Cardiac muscle cell (in vitro differentiated cells and primary cell): ENCODE results near the gene SCGB3A1. TPM values are rescaled to one million over a fixed set of nuclear protein-coding genes. Genes with fewer than 3 reads are reported as not detected.

Experiments used
- DNase-seq, 2 donors: peaks; one replicate each; pipeline versions ENCODE4 v3.0.0 to v3.0.0-alpha.2; 2010 to 2017; ENCODE audit warnings: low read depth in 1 of 2, low spot score in 1 of 2
- H3K27ac ChIP-seq: fragments of 200-600 bp; sonication (generic); 2 replicates; pipeline ENCODE4 v1.5.1; 2016
- H3K27me3 ChIP-seq: fragments of 200-600 bp; sonication (generic); 2 replicates; pipeline ENCODE4 v1.6.0; 2016; ENCODE audit warnings: control low read depth
- H3K36me3 ChIP-seq: fragments of 200-600 bp; sonication (generic); 2 replicates; pipeline ENCODE4 v1.5.1; 2016; ENCODE audit warnings: control low read depth
- H3K4me1 ChIP-seq: fragments of 200-600 bp; sonication (generic); 2 replicates; pipeline ENCODE4 v1.8.1; 2017; ENCODE audit warnings: low read depth, mild to moderate bottlenecking, mixed run types
- H3K4me3 ChIP-seq: fragments of 200-600 bp; sonication (generic); 2 replicates; pipeline ENCODE4 v1.5.1; 2016; ENCODE audit warnings: mild to moderate bottlenecking
- H3K9me3 ChIP-seq: fragments of 200-600 bp; sonication (generic); 2 replicates; pipeline ENCODE4 v1.5.1; 2017; ENCODE audit warnings: low read depth, mild to moderate bottlenecking, control low read depth
- polyA plus RNA-seq: library from polyadenylated mRNA; unstranded; fragments of >200 nt; fragmentation: Nextera tagmentation; extraction: Ambion mirVana; gene quantifications from 2 replicates; pipeline ENCODE4 v1.2.1, GENCODE V29; 2016
- total RNA-seq: library from RNA; depleted of rRNA; stranded (reverse); fragments of >200 nt; gene quantifications from 2 replicates; pipeline ENCODE4 v1.2.3, GENCODE V29; 2016
- TF ChIP-seq, protein P1 (sequence below): IDR thresholded peaks from 2 replicates; pipeline ENCODE4 v1.5.1; 2012; ENCODE audit warnings: low read depth, mild to moderate bottlenecking, low read length

Gene SCGB3A1
- total and polyA plus RNA-seq, 2 experiments from 2014 or later: 0.56 TPM; not detected in 1

DNA sequence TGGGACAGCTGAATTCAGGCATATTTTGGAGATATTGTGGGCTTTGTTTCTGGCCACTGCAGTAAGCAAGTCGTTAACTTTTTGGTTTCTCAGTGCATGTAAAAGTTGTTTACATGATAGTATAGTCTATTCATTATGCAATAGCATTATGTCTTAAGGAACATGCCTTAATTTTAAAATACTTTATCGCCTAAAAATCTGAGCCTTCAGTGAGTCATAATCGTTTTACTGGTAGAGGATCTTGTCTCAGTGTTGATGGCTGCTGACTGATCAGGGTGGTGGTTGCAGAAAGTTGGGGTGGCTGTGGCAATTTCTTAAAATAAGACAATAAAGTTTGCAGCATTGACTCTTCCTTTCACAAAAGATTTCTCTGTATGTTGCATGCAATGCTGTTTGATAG, 5.1 kb downstream of the SCGB3A1 start:
- TF ChIP-seq, protein P1, sequence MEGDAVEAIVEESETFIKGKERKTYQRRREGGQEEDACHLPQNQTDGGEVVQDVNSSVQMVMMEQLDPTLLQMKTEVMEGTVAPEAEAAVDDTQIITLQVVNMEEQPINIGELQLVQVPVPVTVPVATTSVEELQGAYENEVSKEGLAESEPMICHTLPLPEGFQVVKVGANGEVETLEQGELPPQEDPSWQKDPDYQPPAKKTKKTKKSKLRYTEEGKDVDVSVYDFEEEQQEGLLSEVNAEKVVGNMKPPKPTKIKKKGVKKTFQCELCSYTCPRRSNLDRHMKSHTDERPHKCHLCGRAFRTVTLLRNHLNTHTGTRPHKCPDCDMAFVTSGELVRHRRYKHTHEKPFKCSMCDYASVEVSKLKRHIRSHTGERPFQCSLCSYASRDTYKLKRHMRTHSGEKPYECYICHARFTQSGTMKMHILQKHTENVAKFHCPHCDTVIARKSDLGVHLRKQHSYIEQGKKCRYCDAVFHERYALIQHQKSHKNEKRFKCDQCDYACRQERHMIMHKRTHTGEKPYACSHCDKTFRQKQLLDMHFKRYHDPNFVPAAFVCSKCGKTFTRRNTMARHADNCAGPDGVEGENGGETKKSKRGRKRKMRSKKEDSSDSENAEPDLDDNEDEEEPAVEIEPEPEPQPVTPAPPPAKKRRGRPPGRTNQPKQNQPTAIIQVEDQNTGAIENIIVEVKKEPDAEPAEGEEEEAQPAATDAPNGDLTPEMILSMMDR: no peak
- no peak overlapping the region for H3K4me3 ChIP-seq
- peaks cover 51% of the 10 kb centered on the region for H3K27me3 ChIP-seq
- H3K27ac ChIP-seq: no peak overlapping the region
- no peaks in the 10 kb centered on the region for H3K9me3 ChIP-seq
- no peaks in the 10 kb centered on the region for H3K36me3 ChIP-seq
- DNase-seq: no peak
- peaks cover 6% of the 10 kb centered on the region for H3K4me1 ChIP-seq

DNA sequence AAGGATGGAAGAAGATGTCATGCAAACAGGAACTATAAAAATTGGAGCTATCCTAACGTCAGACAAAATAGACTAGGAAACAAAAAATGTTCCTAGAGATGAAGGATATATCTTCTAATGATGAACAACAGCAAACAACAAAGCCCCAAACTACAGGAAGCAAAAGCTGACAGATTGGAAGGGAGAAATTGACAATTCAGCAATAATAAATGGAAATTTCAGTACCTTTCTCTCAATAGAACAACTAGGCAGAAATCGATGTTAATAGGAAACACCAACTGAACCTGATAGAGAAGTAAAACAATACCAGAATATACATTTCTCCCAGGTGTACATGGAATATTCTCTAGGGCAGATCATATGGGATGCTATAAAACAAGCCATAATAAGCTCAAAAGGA, 7.6 kb downstream of the SCGB3A1 start:
- H3K9me3 ChIP-seq: no peaks in the 10 kb centered on the region
- DNase-seq: no peak
- no peak overlapping the region for H3K4me3 ChIP-seq
- no peaks in the 10 kb centered on the region for H3K4me1 ChIP-seq
- TF ChIP-seq, protein P1: no peak
- H3K27ac ChIP-seq: no peak overlapping the region
- H3K36me3 ChIP-seq: no peaks in the 10 kb centered on the region
- peaks cover 26% of the 10 kb centered on the region for H3K27me3 ChIP-seq

DNA sequence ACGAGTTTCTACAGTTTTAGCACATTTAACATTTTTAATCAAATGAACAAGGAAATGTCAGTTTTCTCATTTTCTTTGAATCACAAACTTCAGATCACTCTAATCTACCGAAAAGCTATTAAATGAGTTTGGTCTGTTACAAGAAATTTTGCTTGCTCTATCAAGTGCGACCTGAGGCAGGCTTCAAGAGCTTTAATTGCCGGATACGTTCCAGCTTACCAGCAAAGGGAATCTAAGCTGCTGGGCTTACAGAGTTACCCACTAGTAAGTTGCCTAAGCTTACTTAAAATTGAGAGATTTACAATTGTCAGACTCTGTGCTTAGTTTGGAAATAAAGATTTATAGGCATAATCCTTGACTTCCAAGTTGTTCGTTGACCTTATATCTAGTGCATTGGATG, 10.6 kb downstream of the SCGB3A1 start:
- Histone ChIP-seq H3K4me3 (no peak overlapping the region), H3K4me1 (no peaks in the 10 kb centered on the region), H3K27me3 (no peaks in the 10 kb centered on the region), H3K27ac (peak overlapping the region; percentile 30), H3K9me3 (no peaks in the 10 kb centered on the region), H3K36me3 (peaks cover 9% of the 10 kb centered on the region)
- TF ChIP-seq, protein P1: no peak
- DNase-seq: no peak

DNA sequence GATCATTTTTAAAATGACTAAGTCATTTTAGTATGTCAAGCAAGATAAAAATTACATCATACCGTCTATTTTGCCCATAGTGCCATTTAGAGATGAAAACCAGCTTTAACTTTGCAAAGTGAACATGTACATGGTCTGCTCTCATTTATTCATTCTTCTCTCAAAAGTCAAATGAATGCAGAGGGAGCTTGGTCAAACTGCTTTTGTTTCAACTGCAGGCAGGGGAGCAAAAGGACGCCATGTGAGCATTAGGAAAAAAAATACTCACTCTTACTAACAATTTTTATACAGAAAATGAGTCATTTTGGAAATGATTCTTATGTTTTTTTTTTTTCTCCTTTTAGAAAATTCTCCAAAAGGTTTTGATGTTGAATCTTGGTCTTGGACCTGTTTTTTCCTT, 15.7 kb downstream of the SCGB3A1 start:
- no peaks in the 10 kb centered on the region for H3K4me1 ChIP-seq
- H3K9me3 ChIP-seq: no peaks in the 10 kb centered on the region
- no peak overlapping the region for H3K27ac ChIP-seq
- TF ChIP-seq, protein P1: no peak
- H3K4me3 ChIP-seq: no peak overlapping the region
- H3K27me3 ChIP-seq: no peaks in the 10 kb centered on the region
- H3K36me3 ChIP-seq: peaks cover 41% of the 10 kb centered on the region
- DNase-seq: peak in 1 of 2 donors; percentile 23

DNA sequence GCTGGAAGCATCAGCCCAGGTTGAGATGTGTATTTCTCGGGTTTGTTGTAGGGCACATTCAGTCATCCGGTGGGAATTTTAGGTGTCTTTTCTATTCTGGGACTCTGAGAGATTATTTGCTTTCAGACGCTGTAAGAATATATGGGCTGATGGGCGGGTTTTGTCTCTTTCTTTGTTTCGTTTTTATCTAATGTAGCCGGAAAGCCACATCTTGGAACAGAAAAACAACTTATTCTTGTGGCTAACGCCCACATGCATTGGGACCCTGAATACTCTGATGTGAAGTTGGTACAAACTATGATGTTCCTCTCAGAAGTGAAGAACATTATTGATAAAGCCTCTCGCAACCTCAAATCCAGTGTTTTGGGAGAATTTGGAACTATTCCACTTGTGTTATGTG, 22.4 kb downstream of the SCGB3A1 start:
- no peaks in the 10 kb centered on the region for H3K27me3 ChIP-seq
- H3K27ac ChIP-seq: no peak overlapping the region
- H3K9me3 ChIP-seq: no peaks in the 10 kb centered on the region
- peaks cover 60% of the 10 kb centered on the region for H3K36me3 ChIP-seq
- H3K4me3 ChIP-seq: no peak overlapping the region
- no peaks in the 10 kb centered on the region for H3K4me1 ChIP-seq
- TF ChIP-seq, protein P1: no peak
- no peak for DNase-seq

DNA sequence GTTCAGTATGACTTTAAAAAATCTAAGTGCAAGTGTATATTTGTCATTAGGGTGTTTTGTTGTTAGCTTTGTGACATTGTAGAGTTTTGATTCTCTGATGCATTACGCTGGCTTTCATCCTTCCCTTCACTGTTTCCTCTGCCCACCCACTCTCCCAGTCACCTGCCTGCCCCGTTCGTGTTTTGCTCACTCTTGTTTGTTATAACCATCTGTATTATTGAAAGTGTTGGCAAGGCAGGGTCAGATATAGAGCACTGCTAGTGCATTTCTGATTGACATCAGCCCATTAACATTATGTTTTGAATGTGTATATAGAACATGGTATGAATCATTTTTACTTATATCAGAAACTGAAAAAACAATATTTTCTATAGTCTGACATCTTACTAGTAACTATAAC, 27.3 kb downstream of the SCGB3A1 start:
- Histone ChIP-seq H3K36me3 (peaks cover 32% of the 10 kb centered on the region), H3K27ac (no peak overlapping the region), H3K4me1 (no peaks in the 10 kb centered on the region), H3K4me3 (no peak overlapping the region), H3K27me3 (no peaks in the 10 kb centered on the region), H3K9me3 (no peaks in the 10 kb centered on the region)
- DNase-seq: no peak
- TF ChIP-seq, protein P1: no peak
